HepG2 (cell line): ENCODE measurements around the gene C22orf31. TPM values are rescaled to one million over a fixed set of nuclear protein-coding genes. Genes with fewer than 3 reads are reported as not detected.

ENCODE experiments used
- AKAP8 ChIP-seq: sonication (generic); formaldehyde crosslinking; IDR thresholded peaks from 2 replicates; pipeline ENCODE4 v1.5.1; 2020; ENCODE audit warnings: mild to moderate bottlenecking, missing genetic modification reagents
- BORCS8-MEF2B ChIP-seq: sonication (generic); formaldehyde crosslinking; IDR thresholded peaks from 2 replicates; pipeline ENCODE4 v1.8.0; 2022; ENCODE audit warnings: mild to moderate bottlenecking, missing genetic modification reagents
- FOXA3 ChIP-seq: IDR thresholded peaks from 2 replicates; pipeline ENCODE4 v1.6.1; 2016; ENCODE audit warnings: missing genetic modification reagents, missing compliant biosample characterization
- FOXP1 ChIP-seq, 2 experiments: fragments of 450-650 bp in 1 of 2; IDR thresholded peaks; 2 replicates each; pipeline ENCODE4 v1.6.1; 2017 to 2018; ENCODE audit warnings: antibody characterized with exemption in 1 of 2
- MAZ ChIP-seq, 2 experiments: sonication (generic) in 1 of 2; formaldehyde crosslinking in 1 of 2; IDR thresholded peaks; 2 replicates each; pipeline versions ENCODE4 v1.5.0 to v1.6.1; 2012 to 2020; ENCODE audit warnings: low read depth in 2 of 2, mild to moderate bottlenecking in 2 of 2, borderline replicate concordance in 1 of 2, improper control_type of control experiment in 1 of 2, low read length in 1 of 2, missing genetic modification reagents in 1 of 2, moderate library complexity in 1 of 2
- MIER3 ChIP-seq: IDR thresholded peaks from 2 replicates; pipeline ENCODE4 v1.6.1; 2016; ENCODE audit warnings: missing compliant biosample characterization, borderline replicate concordance
- PPARG ChIP-seq: conservative IDR thresholded peaks from 2 replicates; pipeline ENCODE4 v1.6.1; 2016; ENCODE audit warnings: missing biosample characterization, missing genetic modification reagents
- RXRB ChIP-seq: IDR thresholded peaks from 2 replicates; pipeline ENCODE4 v1.6.1; 2016; ENCODE audit warnings: borderline replicate concordance, missing genetic modification reagents, missing compliant biosample characterization
- ZBTB7B ChIP-seq: sonication (generic); formaldehyde crosslinking; IDR thresholded peaks from 2 replicates; pipeline ENCODE4 v1.4.0; 2020; ENCODE audit warnings: missing genetic modification reagents
- ZNF121 ChIP-seq: sonication (generic); formaldehyde crosslinking; IDR thresholded peaks from 2 replicates; pipeline ENCODE4 v1.5.0; 2020; ENCODE audit warnings: mild to moderate bottlenecking, missing genetic modification reagents
- ZNF382 ChIP-seq: sonication (generic); formaldehyde crosslinking; IDR thresholded peaks from 2 replicates; pipeline ENCODE4 v1.5.0; 2020; ENCODE audit warnings: missing genetic modification reagents, mild to moderate bottlenecking, borderline replicate concordance
- ZNF619 ChIP-seq: sonication (generic); formaldehyde crosslinking; IDR thresholded peaks from 2 replicates; pipeline ENCODE4 v1.4.0; 2020; ENCODE audit warnings: mild to moderate bottlenecking, missing genetic modification reagents
- ZNF713 ChIP-seq: sonication (generic); formaldehyde crosslinking; IDR thresholded peaks from 2 replicates; pipeline ENCODE4 v1.4.0; 2020; ENCODE audit warnings: mild to moderate bottlenecking, missing genetic modification reagents
- ZNF724P ChIP-seq: sonication (generic); formaldehyde crosslinking; IDR thresholded peaks from 2 replicates; pipeline ENCODE4 v1.8.0; 2022; ENCODE audit warnings: missing genetic modification reagents, borderline replicate concordance
- ZNF841 ChIP-seq: sonication (generic); formaldehyde crosslinking; IDR thresholded peaks from 2 replicates; pipeline ENCODE4 v1.8.1; 2023; ENCODE audit warnings: missing genetic modification reagents, borderline replicate concordance
- polyA plus RNA-seq, 8 experiments: library from polyadenylated mRNA; depleted of rRNA in 3 of 8; stranded (reverse) in 7 of 8; unstranded in 1 of 8; fragments of >200 nt; fragmentation: Illumina TruSeq in 4 of 8; extraction: Trizol in 4 of 8; gene quantifications; 2 replicates each; pipeline versions ENCODE4 v1.2.1 to v1.2.3, GENCODE V29; 2011 to 2016; ENCODE audit warnings: low read depth in 4 of 8, missing spikeins in 1 of 8, mixed read lengths in 1 of 8; ENCODE audit not compliant: insufficient read depth in 1 of 8
- total RNA-seq, 5 experiments: library from RNA; depleted of rRNA; stranded (reverse); fragments of >200 nt; fragmentation: Illumina TruSeq; extraction: Trizol; gene quantifications; 2 replicates each; pipeline ENCODE4 v1.2.3, GENCODE V29; 2016; ENCODE audit warnings: low read depth in 1 of 5
- TF ChIP-seq, protein P1 (sequence below): sonication (generic); formaldehyde crosslinking; IDR thresholded peaks from 2 replicates; pipeline ENCODE4 v1.5.1; 2020; ENCODE audit warnings: missing genetic modification reagents, mild to moderate bottlenecking, borderline replicate concordance
- TF ChIP-seq, protein P2 (sequence below): sonication (generic); formaldehyde crosslinking; IDR thresholded peaks from 2 replicates; pipeline ENCODE4 v1.5.0; 2020; ENCODE audit warnings: mild to moderate bottlenecking, missing genetic modification reagents, moderate library complexity
- TF ChIP-seq, protein P3 (sequence below): sonication (generic); formaldehyde crosslinking; IDR thresholded peaks from 2 replicates; pipeline ENCODE4 v1.5.0; 2020; ENCODE audit warnings: mild to moderate bottlenecking, missing genetic modification reagents
- TF ChIP-seq, protein P4 (sequence below): sonication (generic); formaldehyde crosslinking; IDR thresholded peaks from 2 replicates; pipeline ENCODE4 v1.9.0; 2021; ENCODE audit warnings: missing genetic modification reagents, borderline replicate concordance
- TF ChIP-seq, protein P5 (sequence below): sonication (generic); formaldehyde crosslinking; IDR thresholded peaks from 2 replicates; pipeline ENCODE4 v1.5.0; 2020; ENCODE audit warnings: missing genetic modification reagents

Gene C22orf31
- total and polyA plus RNA-seq, 2 of the 13 experiments (the other 11 are each of a cell fraction or from before 2014, with no cell fraction given) = not detected

DNA sequence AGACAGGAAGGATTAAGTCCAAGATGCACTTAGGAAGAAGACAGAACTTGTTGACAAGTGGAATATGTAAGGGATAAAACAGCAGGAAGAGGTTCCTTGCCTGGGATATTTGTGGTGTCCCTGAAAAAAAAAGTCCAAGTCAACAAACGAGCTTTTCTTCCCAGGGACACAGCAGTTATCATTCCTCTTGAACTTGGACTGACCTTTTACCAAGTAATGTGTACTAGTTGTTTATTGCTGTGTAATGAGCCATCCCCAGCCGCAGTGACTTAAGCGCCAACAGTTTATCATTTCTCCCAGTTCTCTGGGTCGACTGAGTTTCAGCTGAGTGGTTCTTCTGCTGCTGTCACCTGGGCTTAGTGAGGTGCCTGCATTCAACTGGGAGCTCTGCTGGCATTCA, 48.2 kb upstream of the C22orf31 start (continued):
- TF ChIP-seq, protein P1, sequence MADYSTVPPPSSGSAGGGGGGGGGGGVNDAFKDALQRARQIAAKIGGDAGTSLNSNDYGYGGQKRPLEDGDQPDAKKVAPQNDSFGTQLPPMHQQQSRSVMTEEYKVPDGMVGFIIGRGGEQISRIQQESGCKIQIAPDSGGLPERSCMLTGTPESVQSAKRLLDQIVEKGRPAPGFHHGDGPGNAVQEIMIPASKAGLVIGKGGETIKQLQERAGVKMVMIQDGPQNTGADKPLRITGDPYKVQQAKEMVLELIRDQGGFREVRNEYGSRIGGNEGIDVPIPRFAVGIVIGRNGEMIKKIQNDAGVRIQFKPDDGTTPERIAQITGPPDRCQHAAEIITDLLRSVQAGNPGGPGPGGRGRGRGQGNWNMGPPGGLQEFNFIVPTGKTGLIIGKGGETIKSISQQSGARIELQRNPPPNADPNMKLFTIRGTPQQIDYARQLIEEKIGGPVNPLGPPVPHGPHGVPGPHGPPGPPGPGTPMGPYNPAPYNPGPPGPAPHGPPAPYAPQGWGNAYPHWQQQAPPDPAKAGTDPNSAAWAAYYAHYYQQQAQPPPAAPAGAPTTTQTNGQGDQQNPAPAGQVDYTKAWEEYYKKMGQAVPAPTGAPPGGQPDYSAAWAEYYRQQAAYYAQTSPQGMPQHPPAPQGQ (CRISPR knock-in tag) = no peak
- TF ChIP-seq ZNF724P (CRISPR knock-in tag) (no peak), MIER3 (CRISPR knock-in tag) (no peak), ZNF619 (no peak), ZBTB7B (no peak), ZNF121 (CRISPR knock-in tag) (no peak), ZNF382 (no peak), ZNF713 (no peak), RXRB (CRISPR knock-in tag) (0 out of 2 replicates have a peak, but pooled peaks have one; percentile 37), PPARG (0 out of 2 replicates have a peak, but pooled peaks have one; percentile 33), FOXP1 (IDR thresholded peaks at IDR 0.05) (no peak), FOXP1 (CRISPR knock-in tag; IDR thresholded peaks at IDR 0.05) (0 out of 2 replicates have a peak, but pooled peaks have one; percentile 26), MAZ (IDR thresholded peaks at IDR 0.05; ENCODE audit: borderline replicate concordance, low read depth, low read length) (no peak), MAZ (CRISPR knock-in tag; IDR thresholded peaks at IDR 0.05; ENCODE audit: low read depth) (no peak), BORCS8-MEF2B (CRISPR knock-in tag) (no peak), FOXA3 (no peak), ZNF841 (no peak), AKAP8 (CRISPR knock-in tag) (no peak)
- TF ChIP-seq, protein P2, sequence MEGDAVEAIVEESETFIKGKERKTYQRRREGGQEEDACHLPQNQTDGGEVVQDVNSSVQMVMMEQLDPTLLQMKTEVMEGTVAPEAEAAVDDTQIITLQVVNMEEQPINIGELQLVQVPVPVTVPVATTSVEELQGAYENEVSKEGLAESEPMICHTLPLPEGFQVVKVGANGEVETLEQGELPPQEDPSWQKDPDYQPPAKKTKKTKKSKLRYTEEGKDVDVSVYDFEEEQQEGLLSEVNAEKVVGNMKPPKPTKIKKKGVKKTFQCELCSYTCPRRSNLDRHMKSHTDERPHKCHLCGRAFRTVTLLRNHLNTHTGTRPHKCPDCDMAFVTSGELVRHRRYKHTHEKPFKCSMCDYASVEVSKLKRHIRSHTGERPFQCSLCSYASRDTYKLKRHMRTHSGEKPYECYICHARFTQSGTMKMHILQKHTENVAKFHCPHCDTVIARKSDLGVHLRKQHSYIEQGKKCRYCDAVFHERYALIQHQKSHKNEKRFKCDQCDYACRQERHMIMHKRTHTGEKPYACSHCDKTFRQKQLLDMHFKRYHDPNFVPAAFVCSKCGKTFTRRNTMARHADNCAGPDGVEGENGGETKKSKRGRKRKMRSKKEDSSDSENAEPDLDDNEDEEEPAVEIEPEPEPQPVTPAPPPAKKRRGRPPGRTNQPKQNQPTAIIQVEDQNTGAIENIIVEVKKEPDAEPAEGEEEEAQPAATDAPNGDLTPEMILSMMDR (CRISPR knock-in tag) = no peak
- TF ChIP-seq, protein P3, sequence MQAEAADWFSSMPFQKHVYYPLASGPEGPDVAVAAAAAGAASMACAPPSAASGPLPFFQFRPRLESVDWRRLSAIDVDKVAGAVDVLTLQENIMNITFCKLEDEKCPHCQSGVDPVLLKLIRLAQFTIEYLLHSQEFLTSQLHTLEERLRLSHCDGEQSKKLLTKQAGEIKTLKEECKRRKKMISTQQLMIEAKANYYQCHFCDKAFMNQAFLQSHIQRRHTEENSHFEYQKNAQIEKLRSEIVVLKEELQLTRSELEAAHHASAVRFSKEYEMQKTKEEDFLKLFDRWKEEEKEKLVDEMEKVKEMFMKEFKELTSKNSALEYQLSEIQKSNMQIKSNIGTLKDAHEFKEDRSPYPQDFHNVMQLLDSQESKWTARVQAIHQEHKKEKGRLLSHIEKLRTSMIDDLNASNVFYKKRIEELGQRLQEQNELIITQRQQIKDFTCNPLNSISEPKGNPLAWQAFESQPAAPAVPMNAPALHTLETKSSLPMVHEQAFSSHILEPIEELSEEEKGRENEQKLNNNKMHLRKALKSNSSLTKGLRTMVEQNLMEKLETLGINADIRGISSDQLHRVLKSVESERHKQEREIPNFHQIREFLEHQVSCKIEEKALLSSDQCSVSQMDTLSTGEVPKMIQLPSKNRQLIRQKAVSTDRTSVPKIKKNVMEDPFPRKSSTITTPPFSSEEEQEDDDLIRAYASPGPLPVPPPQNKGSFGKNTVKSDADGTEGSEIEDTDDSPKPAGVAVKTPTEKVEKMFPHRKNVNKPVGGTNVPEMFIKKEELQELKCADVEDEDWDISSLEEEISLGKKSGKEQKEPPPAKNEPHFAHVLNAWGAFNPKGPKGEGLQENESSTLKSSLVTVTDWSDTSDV = no peak
- TF ChIP-seq, protein P4, sequence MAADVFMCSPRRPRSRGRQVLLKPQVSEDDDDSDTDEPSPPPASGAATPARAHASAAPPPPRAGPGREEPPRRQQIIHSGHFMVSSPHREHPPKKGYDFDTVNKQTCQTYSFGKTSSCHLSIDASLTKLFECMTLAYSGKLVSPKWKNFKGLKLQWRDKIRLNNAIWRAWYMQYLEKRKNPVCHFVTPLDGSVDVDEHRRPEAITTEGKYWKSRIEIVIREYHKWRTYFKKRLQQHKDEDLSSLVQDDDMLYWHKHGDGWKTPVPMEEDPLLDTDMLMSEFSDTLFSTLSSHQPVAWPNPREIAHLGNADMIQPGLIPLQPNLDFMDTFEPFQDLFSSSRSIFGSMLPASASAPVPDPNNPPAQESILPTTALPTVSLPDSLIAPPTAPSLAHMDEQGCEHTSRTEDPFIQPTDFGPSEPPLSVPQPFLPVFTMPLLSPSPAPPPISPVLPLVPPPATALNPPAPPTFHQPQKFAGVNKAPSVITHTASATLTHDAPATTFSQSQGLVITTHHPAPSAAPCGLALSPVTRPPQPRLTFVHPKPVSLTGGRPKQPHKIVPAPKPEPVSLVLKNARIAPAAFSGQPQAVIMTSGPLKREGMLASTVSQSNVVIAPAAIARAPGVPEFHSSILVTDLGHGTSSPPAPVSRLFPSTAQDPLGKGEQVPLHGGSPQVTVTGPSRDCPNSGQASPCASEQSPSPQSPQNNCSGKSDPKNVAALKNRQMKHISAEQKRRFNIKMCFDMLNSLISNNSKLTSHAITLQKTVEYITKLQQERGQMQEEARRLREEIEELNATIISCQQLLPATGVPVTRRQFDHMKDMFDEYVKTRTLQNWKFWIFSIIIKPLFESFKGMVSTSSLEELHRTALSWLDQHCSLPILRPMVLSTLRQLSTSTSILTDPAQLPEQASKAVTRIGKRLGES = no peak
- TF ChIP-seq, protein P5, sequence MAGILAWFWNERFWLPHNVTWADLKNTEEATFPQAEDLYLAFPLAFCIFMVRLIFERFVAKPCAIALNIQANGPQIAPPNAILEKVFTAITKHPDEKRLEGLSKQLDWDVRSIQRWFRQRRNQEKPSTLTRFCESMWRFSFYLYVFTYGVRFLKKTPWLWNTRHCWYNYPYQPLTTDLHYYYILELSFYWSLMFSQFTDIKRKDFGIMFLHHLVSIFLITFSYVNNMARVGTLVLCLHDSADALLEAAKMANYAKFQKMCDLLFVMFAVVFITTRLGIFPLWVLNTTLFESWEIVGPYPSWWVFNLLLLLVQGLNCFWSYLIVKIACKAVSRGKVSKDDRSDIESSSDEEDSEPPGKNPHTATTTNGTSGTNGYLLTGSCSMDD (CRISPR knock-in tag) = no peak
